GM21737 (cell line): ENCODE results near the gene CTNND2.

Source experiments
- ATAC-seq: cut with Tn5 transposase; IDR thresholded peaks from one replicate; pipeline ENCODE4 v1.9.1; 2021; ENCODE audit warnings: mild to moderate bottlenecking, moderate library complexity; ENCODE audit not compliant: unreplicated experiment

Gene CTNND2

GRCh38 chr5:11904265-11904906 is at the start of gene CTNND2:
Gene CTNND2, minus strand, starts transcription at chr5:11904446. Its CDS starts 593 bp downstream, at chr5:11903853.
- no peak for ATAC-seq

GRCh38 chr5:11946317-11946716 is 42.1 kb upstream of the CTNND2 start:
- ATAC-seq = no peak

- no peak for ATAC-seq
Measured at GRCh38 chr5:11941566-11941965, 37.3 kb upstream of the CTNND2 start.

GRCh38 chr5:11931638-11932037 is 27.4 kb upstream of the CTNND2 start:
- ATAC-seq = no peak

- no peak for ATAC-seq
Measured at GRCh38 chr5:11928909-11929308, 24.7 kb upstream of the CTNND2 start.

GRCh38 chr5:11925701-11926100 is 21.5 kb upstream of the CTNND2 start:
- ATAC-seq = no peak

GRCh38 chr5:11922394-11922793 is 18.1 kb upstream of the CTNND2 start:
- no peak for ATAC-seq

- no peak for ATAC-seq
Measured at GRCh38 chr5:11918463-11919045, 14.3 kb upstream of the CTNND2 start.

GRCh38 chr5:11909471-11909870 is 5.2 kb upstream of the CTNND2 start:
- ATAC-seq = no peak

- no peak for ATAC-seq
Measured at GRCh38 chr5:11906497-11906896, 2.3 kb upstream of the CTNND2 start.

- no peak for ATAC-seq
Measured at GRCh38 chr5:11905206-11905605, 960 bp upstream of the CTNND2 start.

GRCh38 chr5:11903614-11904264 is 507 bp downstream of the CTNND2 start:
- no peak for ATAC-seq

- ATAC-seq = no peak
Measured at GRCh38 chr5:11903121-11903613, 1.1 kb downstream of the CTNND2 start.

GRCh38 chr5:11902201-11902619 is 2.0 kb downstream of the CTNND2 start:
- ATAC-seq = no peak

GRCh38 chr5:11898787-11899186 is 5.5 kb downstream of the CTNND2 start:
- ATAC-seq = no peak

GRCh38 chr5:11897781-11898180 is 6.5 kb downstream of the CTNND2 start:
- no peak for ATAC-seq

- no peak for ATAC-seq
Measured at GRCh38 chr5:11894992-11895391, 9.3 kb downstream of the CTNND2 start.

- ATAC-seq = no peak
Measured at GRCh38 chr5:11892832-11893231, 11.4 kb downstream of the CTNND2 start.

- ATAC-seq = no peak
Measured at GRCh38 chr5:11890777-11891176, 13.5 kb downstream of the CTNND2 start.

GRCh38 chr5:11888221-11888620 is 16.0 kb downstream of the CTNND2 start:
- no peak for ATAC-seq

- no peak for ATAC-seq
Measured at GRCh38 chr5:11878814-11879213, 25.4 kb downstream of the CTNND2 start.

- ATAC-seq = no peak
Measured at GRCh38 chr5:11873587-11873986, 30.7 kb downstream of the CTNND2 start.
